ENCODE results near the gene LRMDA. TPM values are rescaled to one million over a fixed set of nuclear protein-coding genes. Genes with fewer than 3 reads are reported as not detected.

Gene LRMDA
- total and polyA plus RNA-seq, 2 of the 13 experiments (the other 11 are each of a cell fraction or from before 2014, with no cell fraction given): 13.4 to 22.0 TPM

GRCh38 chr10:75788394-75789205, 357.2 kb downstream of the LRMDA start (continued):
- no peak for TF ChIP-seq ZBED4 (CRISPR knock-in tag; IDR thresholded peaks at IDR 0.05; ENCODE audit: borderline replicate concordance)
- TF ChIP-seq ZSCAN9 (CRISPR knock-in tag; IDR thresholded peaks at IDR 0.05; ENCODE audit: borderline replicate concordance): no peak; the same call in 1 of the 2 replicates
- TF ChIP-seq PRDM10 (CRISPR knock-in tag; IDR thresholded peaks at IDR 0.05; ENCODE audit: low read depth): peak; percentile 72; the same call in 1 of the 2 replicates
- TF ChIP-seq HOXA5 (CRISPR knock-in tag; IDR thresholded peaks at IDR 0.05): peak; percentile 58; the same call in 1 of the 2 replicates
- TF ChIP-seq ZNF607 (CRISPR knock-in tag; IDR thresholded peaks at IDR 0.05; ENCODE audit: borderline replicate concordance): no peak
- no peak for TF ChIP-seq ZBTB3 (CRISPR knock-in tag; IDR thresholded peaks at IDR 0.05; ENCODE audit: borderline replicate concordance, low read depth)
- peak; percentile 95 for TF ChIP-seq SOX5 (CRISPR knock-in tag; IDR thresholded peaks at IDR 0.05; ENCODE audit: borderline replicate concordance)
- TF ChIP-seq ZNF468 (CRISPR knock-in tag; IDR thresholded peaks at IDR 0.05): no peak
- no peak for TF ChIP-seq ZNF891 (CRISPR knock-in tag; IDR thresholded peaks at IDR 0.05)
- TF ChIP-seq RFXAP (CRISPR knock-in tag; IDR thresholded peaks at IDR 0.05; ENCODE audit: borderline replicate concordance): no peak
- TF ChIP-seq ZXDC (CRISPR knock-in tag; IDR thresholded peaks at IDR 0.05): no peak
- TF ChIP-seq XBP1 (CRISPR knock-in tag; IDR thresholded peaks at IDR 0.05): 0 out of 2 replicates have a peak, but pooled peaks have one; percentile 18
- TF ChIP-seq JARID2 (CRISPR knock-in tag; IDR thresholded peaks at IDR 0.05; ENCODE audit: insufficient replicate concordance): no peak
- no peak for TF ChIP-seq ELF4 (CRISPR knock-in tag; IDR thresholded peaks at IDR 0.05; ENCODE audit: borderline replicate concordance)
- no peak for TF ChIP-seq ZNF546 (CRISPR knock-in tag; conservative IDR thresholded peaks at IDR 0.05)
- peak; percentile 40; the same call in 1 of the 2 replicates for TF ChIP-seq ATM (IDR thresholded peaks at IDR 0.05; ENCODE audit: borderline replicate concordance)

Data from HepG2 (cell line).